Coronary artery (tissue), 2 donors: ENCODE data around the gene PLAGL1.

Experiments
- DNase-seq: peaks from one replicate; pipeline ENCODE4 v3.0.0-alpha.2; 2017; ENCODE audit warnings: low spot score
- H3K27ac ChIP-seq, 2 donors: fragments of 200-600 bp; sonication (generic); one replicate each; pipeline ENCODE4 v1.5.1; 2016 to 2019
- H3K4me3 ChIP-seq: fragments of 200-600 bp; sonication (generic); 2 replicates; pipeline ENCODE4 v1.5.1; 2016; ENCODE audit warnings: mild to moderate bottlenecking, moderate library complexity
- TF ChIP-seq, protein P1 (sequence below): fragments of 200-600 bp; sonication (generic); IDR thresholded peaks from one replicate; pipeline ENCODE4 v1.5.1; 2019; ENCODE audit warnings: antibody characterized with exemption

The PLAGL1 gene

GRCh38 chr6:143965503-143966171 lies 42.4 kb downstream of the PLAGL1 start:
- H3K4me3 ChIP-seq: no peak overlapping the region
- H3K27ac ChIP-seq: no peak overlapping the region
- TF ChIP-seq, protein P1, sequence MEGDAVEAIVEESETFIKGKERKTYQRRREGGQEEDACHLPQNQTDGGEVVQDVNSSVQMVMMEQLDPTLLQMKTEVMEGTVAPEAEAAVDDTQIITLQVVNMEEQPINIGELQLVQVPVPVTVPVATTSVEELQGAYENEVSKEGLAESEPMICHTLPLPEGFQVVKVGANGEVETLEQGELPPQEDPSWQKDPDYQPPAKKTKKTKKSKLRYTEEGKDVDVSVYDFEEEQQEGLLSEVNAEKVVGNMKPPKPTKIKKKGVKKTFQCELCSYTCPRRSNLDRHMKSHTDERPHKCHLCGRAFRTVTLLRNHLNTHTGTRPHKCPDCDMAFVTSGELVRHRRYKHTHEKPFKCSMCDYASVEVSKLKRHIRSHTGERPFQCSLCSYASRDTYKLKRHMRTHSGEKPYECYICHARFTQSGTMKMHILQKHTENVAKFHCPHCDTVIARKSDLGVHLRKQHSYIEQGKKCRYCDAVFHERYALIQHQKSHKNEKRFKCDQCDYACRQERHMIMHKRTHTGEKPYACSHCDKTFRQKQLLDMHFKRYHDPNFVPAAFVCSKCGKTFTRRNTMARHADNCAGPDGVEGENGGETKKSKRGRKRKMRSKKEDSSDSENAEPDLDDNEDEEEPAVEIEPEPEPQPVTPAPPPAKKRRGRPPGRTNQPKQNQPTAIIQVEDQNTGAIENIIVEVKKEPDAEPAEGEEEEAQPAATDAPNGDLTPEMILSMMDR: no peak
- DNase-seq: no peak

DNA sequence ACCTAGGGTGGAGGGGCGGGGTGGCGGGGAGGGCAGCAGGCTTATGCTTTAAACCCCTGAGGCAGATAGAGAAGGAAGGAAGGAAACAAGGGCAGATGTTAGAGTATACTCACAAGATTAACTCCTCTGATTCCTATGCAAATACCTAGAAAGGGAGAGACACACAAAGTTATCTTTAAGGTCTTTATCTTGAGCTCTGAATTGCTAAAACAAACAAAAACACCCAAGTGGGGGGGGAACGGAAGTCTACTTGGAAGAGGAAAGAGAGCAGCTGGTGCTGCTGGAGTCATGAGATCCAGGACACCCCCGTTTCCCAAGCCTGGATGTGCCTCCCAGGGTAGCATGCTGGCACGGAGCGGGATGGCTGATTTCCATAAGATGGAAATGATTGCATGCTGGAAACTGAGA lies 43.4 kb downstream of the PLAGL1 start:
- Histone ChIP-seq H3K27ac (no peak overlapping the region), H3K4me3 (no peak overlapping the region)
- TF ChIP-seq, protein P1: no peak
- DNase-seq: no peak

DNA sequence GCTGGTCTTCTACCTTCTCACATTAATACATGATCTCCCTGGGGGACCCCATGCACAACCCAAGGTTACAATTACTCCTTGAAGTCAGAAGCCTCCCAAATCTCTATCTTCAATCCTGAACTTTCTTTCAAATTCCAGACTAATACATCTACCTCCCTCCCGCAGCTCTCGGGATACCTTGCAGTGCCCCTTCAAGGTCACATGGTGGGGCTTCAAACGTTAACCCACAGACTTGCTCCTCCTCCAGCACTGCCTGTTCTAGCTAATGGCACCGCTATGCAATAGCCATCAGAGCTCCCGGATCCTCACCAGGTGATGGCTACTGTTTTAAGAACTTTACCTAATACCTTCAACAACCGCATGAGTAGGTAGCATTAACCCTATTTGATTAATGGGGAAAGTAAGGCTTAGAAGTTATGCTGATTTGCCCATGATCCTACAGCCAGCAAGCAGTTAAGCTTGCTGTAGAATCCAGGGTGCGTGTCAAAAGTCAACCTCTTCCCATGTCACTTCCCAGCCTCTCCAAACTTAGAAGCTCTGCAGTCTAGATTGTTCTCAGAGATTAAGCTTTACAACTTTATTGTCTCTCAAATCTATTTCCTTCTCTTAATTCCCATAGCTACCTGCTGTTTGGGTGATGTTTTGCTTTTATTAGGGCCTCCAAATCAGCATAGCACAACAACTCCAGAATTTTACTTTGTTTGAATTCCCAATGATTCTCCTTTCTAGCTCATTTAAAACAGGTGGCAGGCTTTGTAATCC lies 44.7 kb downstream of the PLAGL1 start:
- TF ChIP-seq, protein P1: no peak
- no peak for DNase-seq
- H3K4me3 ChIP-seq: no peak overlapping the region
- H3K27ac ChIP-seq: no peak overlapping the region

DNA sequence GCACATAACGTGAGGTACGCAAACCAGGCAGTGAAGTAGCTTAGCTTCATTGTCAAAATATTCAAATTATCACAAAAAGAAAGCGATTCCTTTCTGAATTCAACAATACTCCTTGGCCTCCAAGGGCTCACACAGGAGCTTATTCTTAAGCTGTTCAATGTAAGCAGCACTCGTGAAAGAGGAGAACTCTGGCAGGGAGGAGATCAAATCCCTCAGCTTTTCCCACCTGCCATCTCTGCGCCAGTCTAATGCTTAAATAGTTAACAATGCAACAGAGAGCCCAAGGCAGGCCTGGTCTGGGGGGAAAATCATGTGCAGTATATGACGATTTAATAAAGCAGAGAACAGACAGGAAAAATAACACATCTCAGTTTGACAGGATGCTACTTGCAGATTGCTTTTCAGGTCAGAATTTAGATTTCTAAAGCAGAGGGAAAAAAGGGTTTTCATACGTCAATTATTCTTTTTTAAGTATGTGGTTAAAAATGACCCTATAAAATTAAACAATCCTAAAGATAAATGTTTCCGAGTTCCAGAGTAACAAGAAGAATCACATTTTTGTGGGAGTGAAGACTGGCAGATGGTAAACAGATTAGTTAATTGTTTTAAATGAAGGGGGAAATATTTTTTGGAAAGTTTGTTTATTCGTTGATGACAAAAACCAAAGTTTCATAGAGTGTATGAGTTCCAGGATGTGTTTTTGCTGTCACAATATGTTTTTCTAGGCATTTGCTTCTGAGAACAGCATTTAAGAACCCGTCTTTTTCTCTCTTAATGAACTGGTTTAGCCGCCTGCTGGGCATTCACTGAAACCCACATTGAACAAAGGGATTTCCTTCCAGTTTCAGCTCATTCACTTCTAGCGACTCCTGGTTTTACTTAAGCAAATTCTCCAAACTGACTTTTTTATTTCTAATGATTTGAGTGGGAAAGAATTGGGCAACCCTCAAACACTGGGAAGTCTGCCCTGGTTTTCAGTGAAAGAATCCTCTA lies 45.9 kb downstream of the PLAGL1 start:
- TF ChIP-seq, protein P1: no peak

DNA sequence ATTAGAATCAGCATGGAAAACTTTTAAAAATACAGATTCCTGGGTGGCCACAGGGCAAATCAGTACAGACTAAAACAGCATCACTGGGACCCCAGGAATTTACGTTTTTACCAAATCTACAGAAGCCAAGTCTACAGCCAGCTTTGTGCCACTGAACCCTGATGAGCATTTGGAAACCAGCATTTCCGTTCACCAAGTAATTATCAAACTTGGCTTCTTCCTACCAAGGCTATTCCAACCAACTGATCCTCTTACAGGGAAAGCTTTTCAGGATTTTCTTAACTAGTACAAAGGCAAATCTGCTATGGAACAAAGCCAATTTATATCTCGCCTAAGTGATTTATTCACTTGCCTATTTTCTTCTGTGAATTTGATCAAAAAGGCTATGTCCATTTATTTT lies 47.0 kb downstream of the PLAGL1 start:
- TF ChIP-seq, protein P1: no peak
- Histone ChIP-seq H3K27ac (no peak overlapping the region), H3K4me3 (no peak overlapping the region)
- DNase-seq: no peak

More for the DNA sequence above, 45.9 kb downstream of the PLAGL1 start:
- Histone ChIP-seq H3K27ac (no peak overlapping the region), H3K4me3 (no peak overlapping the region)
- DNase-seq: no peak

DNA sequence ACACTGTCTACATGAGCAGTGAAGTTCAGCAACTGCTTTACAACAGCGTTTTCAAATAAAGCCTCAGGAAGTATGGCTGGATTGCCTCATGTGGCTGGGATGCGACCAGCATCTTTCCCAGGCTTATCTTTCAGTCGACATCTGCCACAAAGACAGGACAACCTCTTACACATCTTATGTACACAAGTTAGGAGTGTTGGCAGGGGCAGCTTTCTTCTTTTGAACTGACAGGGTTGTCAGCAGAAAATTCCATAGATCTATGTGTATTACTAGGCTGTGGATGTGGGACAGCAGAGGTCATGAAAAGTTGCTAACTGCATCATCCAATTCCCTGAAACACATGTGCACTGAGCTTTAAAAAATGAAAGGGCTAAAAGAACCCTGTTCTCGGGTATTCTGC lies 48.1 kb downstream of the PLAGL1 start:
- Histone ChIP-seq H3K27ac (no peak overlapping the region), H3K4me3 (no peak overlapping the region)
- TF ChIP-seq, protein P1: no peak
- DNase-seq: no peak
